Trophoblast cell (in vitro differentiated cells and primary cell): Measurements from ENCODE around the gene EEF2K.

ENCODE experiments used
- DNase-seq, 2 donors: peaks; one replicate each; pipeline ENCODE4 v3.0.0-alpha.2; 2016
- H2AFZ ChIP-seq: 2 replicates; pipeline ENCODE4 v1.6.1; 2013; ENCODE audit warnings: low read length, moderate library complexity, mild to moderate bottlenecking; ENCODE audit not compliant: insufficient read depth, poor library complexity
- H2AK5ac ChIP-seq: 2 replicates; pipeline ENCODE4 v1.6.1; 2013; ENCODE audit warnings: mild to moderate bottlenecking, low read length
- H2BK120ac ChIP-seq: 2 replicates; pipeline ENCODE4 v1.6.1; 2013; ENCODE audit warnings: low read length, mild to moderate bottlenecking, moderate library complexity; ENCODE audit not compliant: insufficient read depth, poor library complexity
- H2BK12ac ChIP-seq: 2 replicates; pipeline ENCODE4 v1.6.1; 2013; ENCODE audit warnings: mild to moderate bottlenecking, low read length, moderate library complexity
- H2BK5ac ChIP-seq: 2 replicates; pipeline ENCODE4 v1.6.1; 2013; ENCODE audit warnings: low read length, low read depth, moderate library complexity, mild to moderate bottlenecking; ENCODE audit not compliant: poor library complexity
- H3K14ac ChIP-seq: 2 replicates; pipeline ENCODE4 v1.6.1; 2013; ENCODE audit warnings: mild to moderate bottlenecking, low read length
- H3K18ac ChIP-seq: 2 replicates; pipeline ENCODE4 v1.6.1; 2013; ENCODE audit warnings: mild to moderate bottlenecking, low read length
- H3K23ac ChIP-seq: 2 replicates; pipeline ENCODE4 v1.6.1; 2013; ENCODE audit warnings: low read length
- H3K27ac ChIP-seq: 2 replicates; pipeline ENCODE4 v1.5.1; 2013; ENCODE audit warnings: low read depth, mild to moderate bottlenecking, inconsistent platforms, low read length, moderate library complexity
- H3K27me3 ChIP-seq: 2 replicates; pipeline ENCODE4 v1.6.1; 2013; ENCODE audit warnings: inconsistent platforms, mild to moderate bottlenecking, low read length, moderate library complexity; ENCODE audit not compliant: insufficient read depth
- H3K36me3 ChIP-seq, 2 experiments: 1 replicate in 1 of 2; 2 replicates in 1 of 2; pipeline ENCODE4 v1.6.1; 2013; ENCODE audit warnings: low read length in 2 of 2, mild to moderate bottlenecking in 2 of 2, moderate library complexity in 1 of 2; ENCODE audit not compliant: insufficient read depth in 2 of 2, control insufficient read depth in 1 of 2
- H3K4ac ChIP-seq: 2 replicates; pipeline ENCODE4 v1.6.1; 2013; ENCODE audit warnings: low read depth, mild to moderate bottlenecking, low read length, moderate library complexity
- H3K4me1 ChIP-seq, 2 experiments: 1 replicate in 1 of 2; 2 replicates in 1 of 2; pipeline ENCODE4 v1.6.1; 2013; ENCODE audit warnings: low read length in 2 of 2, mild to moderate bottlenecking in 2 of 2, moderate library complexity in 1 of 2; ENCODE audit not compliant: insufficient read depth in 2 of 2, control insufficient read depth in 1 of 2
- H3K4me2 ChIP-seq: 2 replicates; pipeline ENCODE4 v1.6.1; 2013; ENCODE audit warnings: inconsistent platforms, mild to moderate bottlenecking, low read length, moderate library complexity
- H3K4me3 ChIP-seq: 2 replicates; pipeline ENCODE4 v1.5.1; 2013; ENCODE audit warnings: mild to moderate bottlenecking, low read depth, low read length, inconsistent platforms
- H3K79me1 ChIP-seq: one replicate; pipeline ENCODE4 v1.6.1; 2013; ENCODE audit warnings: low read length
- H3K79me2 ChIP-seq: 2 replicates; pipeline ENCODE4 v1.6.1; 2013; ENCODE audit warnings: low read length, mild to moderate bottlenecking; ENCODE audit not compliant: control insufficient read depth, insufficient read depth, poor library complexity
- H3K9ac ChIP-seq: 2 replicates; pipeline ENCODE4 v1.6.1; 2013; ENCODE audit warnings: mild to moderate bottlenecking, low read length
- H3K9me3 ChIP-seq: 2 replicates; pipeline ENCODE4 v1.6.1; 2013; ENCODE audit warnings: low read depth, mild to moderate bottlenecking, control low read depth, inconsistent platforms, low read length; ENCODE audit not compliant: insufficient read depth
- H4K12ac ChIP-seq: 2 replicates; pipeline ENCODE4 v1.6.1; 2013; ENCODE audit warnings: low read depth, mild to moderate bottlenecking, low read length, moderate library complexity
- H4K8ac ChIP-seq: 2 replicates; pipeline ENCODE4 v1.6.1; 2013; ENCODE audit warnings: low read depth, mild to moderate bottlenecking, low read length, moderate library complexity
- H4K91ac ChIP-seq: one replicate; pipeline ENCODE4 v1.6.1; 2013; ENCODE audit warnings: low read depth, mild to moderate bottlenecking, low read length, moderate library complexity
- WGBS: extraction: QIAGEN DNeasy Blood & Tissue Kit; methylation state at CpG from one replicate; pipeline ENCODE4 v1.1.7; 2013; ENCODE audit warnings: missing lambda C conversion rate; ENCODE audit not compliant: insufficient read length, insufficient coverage; ENCODE audit errors: extremely low coverage; 5-methylcytosine and 5-hydroxymethylcytosine counted together

The EEF2K gene

GRCh38 chr16:22190081-22190775 is 15.8 kb upstream of the EEF2K start:
- H3K36me3 ChIP-seq, result no peaks in the 10 kb centered on the region
- H3K27me3 ChIP-seq, result no peaks in the 10 kb centered on the region
- no CpG with 5 or more reads among the region's 72 CpGs for WGBS
- H2BK12ac ChIP-seq, result no peak overlapping the region
- peak overlapping the region; percentile 24 for H4K8ac ChIP-seq
- peak overlapping the region; percentile 81 for H3K4me3 ChIP-seq
- no peak overlapping the region for H3K4ac ChIP-seq
- peak; percentile 99 for DNase-seq
- peaks cover 7% of the 10 kb centered on the region for H3K79me1 ChIP-seq
- H3K4me1 ChIP-seq, result peaks cover 2% of the 10 kb centered on the region in 2 experiments
- H4K91ac ChIP-seq, result no peak overlapping the region
- H3K9ac ChIP-seq, result peak overlapping the region; percentile 2
- no peak overlapping the region for H2BK5ac ChIP-seq
- H2BK120ac ChIP-seq, result no peak overlapping the region
- no peak overlapping the region for H4K12ac ChIP-seq
- H3K14ac ChIP-seq, result peak overlapping the region; percentile 55
- no peaks in the 10 kb centered on the region for H3K79me2 ChIP-seq
- peak overlapping the region; percentile 91 for H2AFZ ChIP-seq
- peak overlapping the region; percentile 48 for H3K18ac ChIP-seq
- no peak overlapping the region for H3K23ac ChIP-seq
- no peak overlapping the region for H2AK5ac ChIP-seq
- H3K9me3 ChIP-seq, result peaks cover 1% of the 10 kb centered on the region
- H3K27ac ChIP-seq, result no peak overlapping the region
- H3K4me2 ChIP-seq, result peak overlapping the region; percentile 94

GRCh38 chr16:22190776-22191531 is 15.1 kb upstream of the EEF2K start:
- peak overlapping the region; percentile 74 for H3K27ac ChIP-seq
- no peak overlapping the region for H2AK5ac ChIP-seq
- peak overlapping the region; percentile 74 for H3K14ac ChIP-seq
- H3K79me2 ChIP-seq, result no peaks in the 10 kb centered on the region
- H3K18ac ChIP-seq, result peak overlapping the region; percentile 60
- no peak overlapping the region for H2BK12ac ChIP-seq
- H3K4me2 ChIP-seq, result peak overlapping the region; percentile 91
- peak overlapping the region; percentile 85 for H4K8ac ChIP-seq
- peak; percentile 99 to 100 for DNase-seq
- H2BK120ac ChIP-seq, result peak overlapping the region; percentile 44
- H4K12ac ChIP-seq, result peak overlapping the region; percentile 75
- no peaks in the 10 kb centered on the region for H3K27me3 ChIP-seq
- H3K4me3 ChIP-seq, result peak overlapping the region; percentile 82
- peaks cover 8% of the 10 kb centered on the region for H3K79me1 ChIP-seq
- no peaks in the 10 kb centered on the region for H3K36me3 ChIP-seq
- H4K91ac ChIP-seq, result peak overlapping the region; percentile 64
- no peak overlapping the region for H3K4ac ChIP-seq
- no CpG with 5 or more reads among the region's 43 CpGs for WGBS
- peak overlapping the region; percentile 61 for H2AFZ ChIP-seq
- H3K9ac ChIP-seq, result peak overlapping the region; percentile 86
- peaks cover 1% of the 10 kb centered on the region for H3K9me3 ChIP-seq
- H3K4me1 ChIP-seq, result peaks cover 2% of the 10 kb centered on the region in 2 experiments
- H2BK5ac ChIP-seq, result peak overlapping the region; percentile 83
- no peak overlapping the region for H3K23ac ChIP-seq

- H4K12ac ChIP-seq, result peak overlapping the region; percentile 47
- H3K9me3 ChIP-seq, result peaks cover 1% of the 10 kb centered on the region
- H3K4me3 ChIP-seq, result peak overlapping the region; percentile 82
- peaks cover 9% of the 10 kb centered on the region for H3K79me1 ChIP-seq
- H2BK5ac ChIP-seq, result no peak overlapping the region
- peak overlapping the region; percentile 86 for H3K9ac ChIP-seq
- no peak overlapping the region for H2BK120ac ChIP-seq
- DNase-seq, result peak in 1 of 2 donors; percentile 25
- H3K79me2 ChIP-seq, result no peaks in the 10 kb centered on the region
- H4K91ac ChIP-seq, result peak overlapping the region; percentile 63
- H2AFZ ChIP-seq, result peak overlapping the region; percentile 43
- no peak overlapping the region for H3K23ac ChIP-seq
- H3K4me2 ChIP-seq, result peak overlapping the region; percentile 91
- H3K27me3 ChIP-seq, result no peaks in the 10 kb centered on the region
- H2BK12ac ChIP-seq, result no peak overlapping the region
- no peak overlapping the region for H3K27ac ChIP-seq
- no peaks in the 10 kb centered on the region for H3K36me3 ChIP-seq
- H2AK5ac ChIP-seq, result no peak overlapping the region
- H3K14ac ChIP-seq, result peak overlapping the region; percentile 74
- peak overlapping the region; percentile 60 for H3K18ac ChIP-seq
- no peak overlapping the region for H3K4ac ChIP-seq
- peaks cover 2% of the 10 kb centered on the region in 2 experiments for H3K4me1 ChIP-seq
- peak overlapping the region; percentile 81 for H4K8ac ChIP-seq
- WGBS, result no CpG with 5 or more reads among the region's 9 CpGs
Observed at GRCh38 chr16:22191532-22192260, 14.4 kb upstream of the EEF2K start.

GRCh38 chr16:22192261-22193062 is 13.6 kb upstream of the EEF2K start:
- Histone ChIP-seq H2BK12ac (no peak overlapping the region), H3K36me3 (no peaks in the 10 kb centered on the region), H4K8ac (no peak overlapping the region), H3K4me3 (no peak overlapping the region), H4K91ac (no peak overlapping the region), H3K27ac (no peak overlapping the region), H2BK120ac (no peak overlapping the region), H2BK5ac (no peak overlapping the region), H3K27me3 (no peaks in the 10 kb centered on the region), H3K9ac (no peak overlapping the region), H3K4me2 (no peak overlapping the region), H3K9me3 (peaks cover 1% of the 10 kb centered on the region), H4K12ac (no peak overlapping the region), H3K4ac (no peak overlapping the region), H2AFZ (no peak overlapping the region), H3K23ac (no peak overlapping the region), H3K79me1 (peaks cover 9% of the 10 kb centered on the region), H3K18ac (no peak overlapping the region), H3K79me2 (no peaks in the 10 kb centered on the region), H3K14ac (no peak overlapping the region), H2AK5ac (no peak overlapping the region), H3K4me1 (peaks cover 2% of the 10 kb centered on the region in 2 experiments)
- WGBS, result no CpG with 5 or more reads among the region's 16 CpGs
- DNase-seq, result peak; percentile 47 to 68
